Left renal cortex interstitium (tissue), 4 donors: ENCODE results near the gene TOR1A. TPM values are rescaled to one million over a fixed set of nuclear protein-coding genes. Genes with fewer than 3 reads are reported as not detected.

ENCODE experiments used
- DNase-seq, 4 donors: peaks; one replicate each; pipeline ENCODE4 v3.0.0-alpha.2; 2013; ENCODE audit warnings: low read depth in 4 of 4, low spot score in 2 of 4, missing footprints in 1 of 4
- polyA plus RNA-seq, 4 donors: library from polyadenylated mRNA; unstranded; fragments of 120-200 nt; gene quantifications; one replicate each; pipeline ENCODE4 v1.2.1, GENCODE V29; 2013; ENCODE audit not compliant: insufficient read length in 4 of 4

Gene TOR1A
- polyA plus RNA-seq, 4 donors: 42.7 to 47.2 (median 44.0) TPM

DNA sequence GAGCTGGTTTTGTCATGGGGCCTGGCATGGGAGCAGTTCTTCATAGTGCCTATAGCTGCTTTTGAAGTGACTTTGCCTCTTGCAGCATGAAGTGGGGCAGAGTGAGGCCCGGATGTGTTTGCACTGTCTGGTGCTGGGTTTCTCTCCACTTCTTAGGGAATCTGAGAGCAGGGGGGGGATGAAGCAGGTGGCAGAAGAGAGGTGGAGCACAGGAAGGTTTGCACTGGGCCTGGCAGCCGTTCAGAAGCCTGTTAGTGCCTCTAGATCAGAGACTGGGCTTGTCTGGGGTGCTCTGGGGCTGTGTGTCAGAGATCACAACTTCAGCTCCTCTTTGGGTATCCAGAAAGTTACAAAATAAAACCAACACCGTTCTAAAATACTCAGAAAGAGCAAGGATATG is 29.7 kb upstream of the TOR1A start:
- DNase-seq: no peak

DNA sequence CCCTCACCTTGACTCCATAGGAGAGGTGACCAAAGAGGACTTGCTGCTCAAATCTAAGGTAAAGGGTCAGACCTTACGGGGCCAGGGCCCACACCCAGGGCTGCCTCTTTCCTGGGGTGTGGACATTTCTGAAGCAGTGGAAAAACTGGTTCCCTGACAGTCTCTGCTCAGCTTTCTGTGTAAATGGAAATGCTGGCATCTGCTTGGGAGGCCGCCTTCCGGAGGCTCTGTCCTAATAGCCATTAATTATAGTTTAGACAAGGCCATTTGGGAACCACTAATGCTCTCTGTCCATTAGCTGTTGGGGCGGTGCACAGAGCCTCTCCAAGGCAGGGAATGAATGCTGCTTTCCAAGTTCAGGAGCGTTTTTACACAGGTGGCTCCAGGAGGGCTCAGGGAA is 28.6 kb upstream of the TOR1A start:
- DNase-seq: no peak

DNA sequence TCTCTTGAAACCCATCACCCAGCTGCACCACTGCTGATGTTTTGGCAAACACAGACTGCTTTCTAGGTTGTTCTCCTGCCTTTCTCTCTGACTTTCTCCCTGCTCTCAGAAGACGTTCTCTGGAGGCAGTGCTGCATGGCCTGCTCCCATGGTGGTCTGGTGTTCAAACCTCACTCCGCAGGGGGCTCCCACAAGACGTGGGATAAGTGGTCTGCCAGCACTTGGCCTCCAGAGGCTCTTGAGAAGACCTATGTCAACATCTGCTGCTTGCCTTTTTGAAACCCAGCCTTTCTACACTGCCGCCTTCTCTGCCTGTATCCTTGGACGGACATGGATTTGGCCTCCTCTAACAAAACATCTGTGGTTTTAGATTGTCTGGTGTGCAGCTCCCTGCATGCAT is 27.9 kb upstream of the TOR1A start:
- DNase-seq: no peak

GRCh38 chr9:129850821-129851550 is 27.1 kb upstream of the TOR1A start:
- DNase-seq: no peak

DNA sequence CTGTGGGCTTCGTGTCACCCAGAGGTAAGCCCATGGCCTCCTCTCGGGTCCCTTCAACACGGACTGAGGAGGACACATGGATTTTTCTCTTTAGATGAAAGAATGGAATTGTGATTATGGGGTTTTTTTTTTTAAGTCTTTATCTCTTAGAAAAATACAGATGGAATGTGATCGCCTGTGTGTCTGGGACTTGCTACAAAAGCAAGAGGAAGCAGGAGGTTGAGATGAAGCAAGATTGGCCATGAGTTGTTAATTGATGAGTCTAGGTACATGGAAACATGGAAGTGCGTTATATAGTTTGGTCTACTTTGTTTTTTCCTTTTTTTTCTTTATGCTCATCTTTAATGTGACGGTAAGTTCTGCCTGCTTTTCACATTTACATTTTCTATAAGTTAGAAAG is 26.0 kb upstream of the TOR1A start:
- no peak for DNase-seq

- no peak for DNase-seq
These were observed 24.9 kb upstream of the TOR1A start for GRCh38 chr9:129848712-129849441.

DNA sequence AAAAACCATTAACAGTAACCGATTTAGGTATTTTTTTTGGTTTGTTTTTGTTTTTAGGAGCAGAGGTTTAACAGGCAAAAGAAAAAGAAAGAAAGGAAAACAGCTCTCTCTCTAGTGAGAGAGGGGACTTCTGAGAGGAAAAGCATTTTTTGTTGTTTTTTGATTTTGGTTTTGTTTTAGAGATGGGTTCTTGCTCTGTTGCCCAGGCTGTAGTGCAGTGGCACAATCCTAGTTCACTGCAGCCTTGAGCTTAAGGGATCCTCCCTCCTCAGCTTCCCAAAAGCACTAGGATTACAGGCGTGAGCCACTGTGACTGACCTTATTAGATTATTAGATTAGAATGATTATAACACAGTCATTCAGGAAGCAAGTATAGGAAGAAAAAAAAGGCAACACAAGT is 21.4 kb upstream of the TOR1A start:
- no peak for DNase-seq

GRCh38 chr9:129841071-129841470 is 17.1 kb upstream of the TOR1A start:
- DNase-seq: no peak

DNA sequence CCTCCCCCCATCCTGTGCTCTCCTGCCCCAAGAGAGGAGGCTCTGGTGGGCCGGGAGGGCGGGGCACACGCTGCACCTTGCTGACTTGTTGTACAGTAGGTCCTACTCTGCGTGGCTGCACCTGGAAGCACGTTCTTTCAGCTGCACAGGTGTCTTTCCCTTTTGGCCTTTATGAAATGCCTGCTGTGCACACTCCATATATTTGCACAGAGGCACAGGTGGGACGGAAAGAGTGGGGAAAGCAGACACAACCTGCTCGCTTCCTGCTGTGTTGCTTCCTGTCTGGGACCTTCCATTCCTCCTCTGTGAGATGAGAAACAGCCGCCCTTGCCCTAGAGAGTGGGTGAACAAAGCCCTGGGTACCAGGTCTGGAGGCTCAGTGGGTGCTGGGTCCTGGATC is 16.1 kb upstream of the TOR1A start:
- DNase-seq: no peak

DNA sequence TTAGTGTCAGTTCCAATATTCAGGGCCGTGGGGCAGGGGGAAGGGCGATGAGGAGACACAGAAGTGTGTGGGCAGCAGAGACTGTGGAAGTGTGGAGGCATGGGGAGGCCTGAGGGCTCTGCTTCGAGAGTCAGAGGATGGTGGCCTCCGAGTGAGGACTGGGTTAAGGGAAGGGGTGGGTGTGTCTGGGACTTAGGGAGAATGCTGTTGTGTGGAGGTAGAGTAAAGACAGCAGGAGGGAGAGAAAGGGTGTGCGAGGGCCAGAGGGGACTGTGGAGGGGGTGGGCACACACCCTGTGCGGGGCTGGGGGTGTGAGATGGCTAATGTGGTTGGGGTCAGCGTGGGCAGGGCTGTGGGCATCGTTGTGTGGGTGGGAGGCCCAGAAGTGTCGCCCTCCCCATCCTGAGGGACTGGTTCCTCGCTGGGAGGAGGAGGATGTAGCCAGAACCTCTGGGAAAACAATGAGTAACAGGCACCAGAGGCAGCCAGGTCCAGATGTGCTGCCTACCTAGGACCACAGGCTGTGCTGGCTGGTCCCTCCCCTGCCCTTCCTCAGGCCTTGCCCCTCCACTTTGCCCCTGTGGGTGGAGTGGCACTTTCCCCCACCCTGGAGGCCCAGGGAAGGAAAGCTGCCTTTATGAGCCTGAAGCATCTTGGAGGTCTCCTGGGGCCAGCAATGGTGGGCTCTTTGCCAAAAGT is 15.5 kb upstream of the TOR1A start:
- no peak for DNase-seq

- no peak for DNase-seq
These were observed 14.8 kb upstream of the TOR1A start for GRCh38 chr9:129838707-129839259.

DNA sequence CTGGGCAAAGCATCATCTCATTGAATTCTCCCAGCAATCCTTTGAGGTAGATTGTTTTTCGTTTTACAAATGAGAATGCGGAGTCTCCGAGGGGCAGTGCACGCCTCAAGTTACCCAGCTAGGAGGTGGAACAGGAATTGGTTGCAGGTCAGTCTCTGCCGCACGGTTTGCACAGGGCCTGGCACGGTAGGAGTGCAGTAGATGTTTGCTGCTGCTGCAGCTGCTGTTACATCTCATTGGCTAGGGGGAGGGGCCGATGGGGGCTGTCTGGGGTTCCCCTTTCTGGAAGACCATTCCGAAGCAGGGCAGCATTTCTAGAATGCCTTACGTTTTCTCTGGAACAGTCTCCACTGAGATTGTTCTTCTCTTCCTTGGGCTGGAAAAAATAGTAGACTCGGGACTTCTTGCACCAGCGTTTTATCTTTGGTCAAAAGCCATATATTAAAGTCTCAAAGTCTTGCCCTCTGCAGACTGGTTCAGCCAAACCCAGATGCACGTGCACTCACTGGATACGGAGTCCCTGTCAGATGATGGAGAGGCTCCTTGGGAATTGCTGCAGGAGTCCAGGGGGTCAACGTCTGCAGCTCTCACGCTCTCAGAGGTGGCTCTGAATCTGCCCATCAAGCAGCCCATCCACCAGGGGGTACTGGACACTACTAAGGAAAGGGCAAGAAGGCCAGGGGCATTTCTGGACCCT is 12.5 kb upstream of the TOR1A start:
- no peak for DNase-seq

GRCh38 chr9:129835860-129836223 is 11.9 kb upstream of the TOR1A start:
- no peak for DNase-seq

DNA sequence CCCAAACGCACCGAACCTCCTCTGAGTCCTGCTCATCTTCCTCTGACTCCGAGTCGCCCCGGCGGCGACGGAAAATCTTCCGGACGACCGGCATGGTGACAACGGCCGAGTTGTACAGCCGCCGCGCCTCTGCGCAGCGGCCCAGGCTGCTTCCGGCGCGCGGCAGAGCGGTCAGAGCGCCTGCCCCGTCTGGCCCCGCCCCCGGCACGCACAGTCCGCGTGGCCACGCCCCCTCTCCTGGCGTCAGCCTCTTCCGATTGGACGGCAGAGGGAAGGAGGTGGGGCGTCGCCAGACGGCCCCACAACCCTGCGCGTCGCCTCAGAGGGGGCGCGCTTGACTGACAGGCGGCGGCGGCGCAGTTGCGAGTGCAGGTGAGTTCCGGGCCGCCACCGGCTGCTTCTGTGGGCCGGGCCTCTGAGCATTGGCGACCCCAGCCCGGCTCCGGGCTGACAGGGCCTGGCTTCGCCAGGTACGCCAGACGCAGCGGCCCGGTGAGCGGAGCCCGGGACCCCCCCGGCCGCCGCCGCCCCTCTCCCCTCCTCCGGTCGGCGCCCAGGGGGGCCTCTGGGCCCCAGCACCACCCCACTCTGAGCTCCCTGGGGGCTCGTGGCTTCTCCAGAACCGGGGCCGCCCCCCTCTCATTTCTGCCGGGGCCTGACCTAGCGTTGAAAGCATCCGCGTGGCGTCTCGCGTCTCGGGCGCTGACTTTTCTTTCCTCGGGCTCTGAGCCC is 11.4 kb upstream of the TOR1A start, which contains the start of the genes C9orf78 and USP20:
TSS of gene C9orf78 (minus strand) at position 148 of the 732 bp plus-strand sequence. CDS start at position 94, 54 bp downstream.
TSS of gene USP20 (plus strand) at position 331 of the 732 bp plus-strand sequence. CDS start 17,098 bp downstream, outside the sequence.
- DNase-seq: peak; percentile 82 to 93 (median 90)

GRCh38 chr9:129834489-129835127 is 10.7 kb upstream of the TOR1A start:
- peak in 1 of 4 donors; percentile 36 for DNase-seq

GRCh38 chr9:129832982-129833381 is 9.0 kb upstream of the TOR1A start:
- DNase-seq: no peak

DNA sequence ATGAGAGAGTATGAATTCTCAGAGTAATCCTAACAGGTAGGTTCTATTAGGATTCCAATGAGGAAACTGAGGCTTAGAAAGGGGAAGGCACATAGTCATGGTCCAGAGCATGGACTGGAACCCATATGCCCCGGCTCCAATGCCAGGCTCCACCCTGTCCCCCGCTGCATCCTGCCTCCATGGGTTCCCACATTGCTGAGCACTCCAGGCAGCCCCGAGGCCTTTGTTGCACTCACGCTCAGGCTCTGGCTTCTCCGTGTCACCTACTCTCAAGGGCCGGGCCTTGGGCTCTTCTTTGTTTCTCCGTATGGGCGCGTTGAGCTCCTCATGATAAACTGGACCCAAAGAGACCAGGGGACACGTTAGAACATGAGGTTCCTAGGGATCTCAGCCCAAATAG is 5.0 kb upstream of the TOR1A start:
- DNase-seq: no peak

DNA sequence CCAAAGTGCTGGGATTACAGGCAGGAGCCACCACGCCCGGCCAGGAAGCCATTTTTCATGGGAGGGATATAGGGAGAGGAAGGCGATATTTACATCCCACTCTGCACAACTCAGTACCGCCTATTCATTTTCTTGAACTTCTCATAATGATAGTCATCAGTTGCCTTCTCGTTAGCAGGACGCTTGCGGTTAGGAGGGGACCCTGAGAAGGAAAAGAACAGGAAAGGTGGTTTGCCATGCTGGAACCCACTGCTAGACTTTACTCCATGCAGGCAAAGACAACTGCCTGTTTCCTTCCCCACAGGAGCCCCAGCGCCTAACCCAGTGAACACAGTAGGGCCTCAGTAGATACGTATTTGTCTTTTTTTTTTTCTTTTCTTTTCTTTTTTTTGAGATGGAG is 4.1 kb upstream of the TOR1A start:
- DNase-seq: no peak

- DNase-seq: no peak
These were observed 2.8 kb upstream of the TOR1A start for GRCh38 chr9:129826759-129827158.
